Breast epithelium (tissue), 3 donors: ENCODE measurements around the gene RHEX.

ENCODE experiments used
- CTCF ChIP-seq, 3 donors: fragments of 450-650 bp; IDR thresholded peaks; one replicate each; pipeline ENCODE4 v1.5.1; 2016 to 2017; ENCODE audit warnings: antibody characterized with exemption in 3 of 3, mild to moderate bottlenecking in 3 of 3, moderate library complexity in 3 of 3
- POLR2A ChIP-seq: fragments of 450-650 bp; IDR thresholded peaks from one replicate; pipeline ENCODE4 v1.6.1; 2016; ENCODE audit warnings: antibody characterized with exemption, mild to moderate bottlenecking, moderate library complexity

GRCh38 chr1:206081856-206082255 is 28.9 kb downstream of the RHEX start:
- TF ChIP-seq CTCF (IDR thresholded peaks at IDR 0.05) (no peak), POLR2A (no peak)
